AG04450 (cell line): ENCODE results near the gene ITGB2. TPM values are rescaled to one million over a fixed set of nuclear protein-coding genes. Genes with fewer than 3 reads are reported as not detected.

Experiments used
- CTCF ChIA-PET: fragments of 300-600, 350-600 bp; formaldehyde crosslinking; extraction: SDS; loops from one replicate; lab custom pipeline; 2022; ENCODE audit warnings: antibody characterized with exemption, inconsistent platforms; lab: Charles Lee
- POLR2A ChIA-PET: fragments of 350-600 bp; formaldehyde crosslinking; extraction: SDS; loops from one replicate; lab custom pipeline; 2021; ENCODE audit warnings: antibody characterized with exemption, inconsistent platforms; lab: Yijun Ruan, JAX
- DNase-seq: peaks from one replicate; pipeline ENCODE4 v3.0.0-alpha.2; 2011; ENCODE audit warnings: low read depth, low spot score
- H3K27ac ChIP-seq: one replicate; pipeline ENCODE4 v1.5.1; 2012; ENCODE audit warnings: low read depth, low read length, control low read depth
- H3K27me3 ChIP-seq: one replicate; pipeline ENCODE4 v1.6.0; 2012; ENCODE audit warnings: low read length; ENCODE audit not compliant: control insufficient read depth, insufficient read depth
- H3K4me3 ChIP-seq: 2 replicates; pipeline ENCODE4 v1.5.1; 2011; ENCODE audit warnings: mild to moderate bottlenecking, low read depth, low read length, control low read depth
- H3K9me3 ChIP-seq: 2 replicates; pipeline ENCODE4 v1.5.1; 2012; ENCODE audit warnings: low read length; ENCODE audit not compliant: control insufficient read depth, insufficient read depth
- CTCF ChIP-seq: IDR thresholded peaks from 2 replicates; pipeline ENCODE4 v1.5.1; 2011; ENCODE audit warnings: low read depth, low read length, control low read depth, inconsistent platforms
- polyA plus RNA-seq: library from polyadenylated mRNA; depleted of rRNA; stranded (reverse); fragments of >200 nt; gene quantifications from 2 replicates; pipeline ENCODE4 v1.2.3, GENCODE V29; 2011

ITGB2 gene
- polyA plus RNA-seq, 1 experiment = 0.04 TPM

DNA sequence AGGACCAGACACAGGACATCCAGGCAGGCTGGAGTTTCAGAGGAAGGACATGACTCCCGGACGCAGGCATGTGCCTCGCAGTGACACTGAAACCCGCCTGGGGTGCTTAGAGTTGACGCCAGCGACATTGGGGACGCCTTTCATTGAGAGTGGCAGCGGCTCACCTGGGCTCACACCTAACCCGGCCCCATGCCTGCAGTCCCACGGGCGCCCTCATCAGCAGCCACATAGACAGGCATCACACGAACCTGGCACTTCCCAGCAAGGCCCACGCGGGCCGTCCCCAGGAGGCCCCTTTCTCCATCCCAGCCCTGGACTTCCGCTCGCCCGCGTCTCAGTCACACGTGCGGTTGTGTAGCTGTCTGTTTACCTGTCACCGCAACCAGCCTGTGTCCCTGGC lies 17.0 kb downstream of the ITGB2 start:
- DNase-seq = no peak
- CTCF ChIA-PET = no interaction called here
- H3K27ac ChIP-seq = no peak overlapping the region
- H3K9me3 ChIP-seq = peaks cover 11% of the 10 kb centered on the region; the same call in 1 of the 2 replicates
- no peak for TF ChIP-seq CTCF
- POLR2A ChIA-PET = no interaction called here
- H3K27me3 ChIP-seq = peaks cover 58% of the 10 kb centered on the region
- H3K4me3 ChIP-seq = no peak overlapping the region

DNA sequence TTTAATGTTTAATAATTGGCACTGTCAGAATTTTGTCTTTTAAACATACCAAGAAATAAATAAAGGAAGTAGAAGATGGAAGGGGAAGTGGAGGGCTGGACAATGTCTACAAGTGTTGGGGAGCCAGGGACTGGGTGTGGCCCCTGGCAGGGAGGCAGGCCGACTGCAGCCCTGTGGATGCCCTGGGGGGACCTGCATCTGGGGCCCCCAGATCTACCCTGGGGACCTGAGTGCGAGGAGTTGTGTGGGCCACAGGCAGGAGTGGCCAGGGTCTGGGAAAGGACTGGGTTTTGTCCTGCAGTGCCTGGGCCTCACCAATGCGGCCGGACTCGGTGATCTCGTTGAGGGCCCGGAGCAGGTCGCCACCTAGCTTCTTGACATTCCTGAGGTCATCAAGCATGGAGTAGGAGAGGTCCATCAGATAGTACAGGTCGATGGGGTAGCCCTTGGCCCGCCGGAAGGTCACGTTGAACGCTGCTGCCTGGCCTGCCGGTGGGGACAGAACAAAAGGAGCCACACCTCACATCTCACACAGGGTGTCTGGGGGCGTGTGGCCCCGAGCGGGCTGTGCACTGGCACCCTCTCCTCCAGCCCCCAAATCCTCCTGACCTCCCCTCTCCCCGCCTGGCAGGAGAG lies 17.5 kb downstream of the ITGB2 start:
- no peak for TF ChIP-seq CTCF
- DNase-seq = no peak
- ChIA-PET POLR2A (no interaction called here), CTCF (no interaction called here)
- Histone ChIP-seq H3K27ac (no peak overlapping the region), H3K9me3 (peaks cover 11% of the 10 kb centered on the region; the same call in 1 of the 2 replicates), H3K4me3 (no peak overlapping the region), H3K27me3 (peaks cover 55% of the 10 kb centered on the region)

DNA sequence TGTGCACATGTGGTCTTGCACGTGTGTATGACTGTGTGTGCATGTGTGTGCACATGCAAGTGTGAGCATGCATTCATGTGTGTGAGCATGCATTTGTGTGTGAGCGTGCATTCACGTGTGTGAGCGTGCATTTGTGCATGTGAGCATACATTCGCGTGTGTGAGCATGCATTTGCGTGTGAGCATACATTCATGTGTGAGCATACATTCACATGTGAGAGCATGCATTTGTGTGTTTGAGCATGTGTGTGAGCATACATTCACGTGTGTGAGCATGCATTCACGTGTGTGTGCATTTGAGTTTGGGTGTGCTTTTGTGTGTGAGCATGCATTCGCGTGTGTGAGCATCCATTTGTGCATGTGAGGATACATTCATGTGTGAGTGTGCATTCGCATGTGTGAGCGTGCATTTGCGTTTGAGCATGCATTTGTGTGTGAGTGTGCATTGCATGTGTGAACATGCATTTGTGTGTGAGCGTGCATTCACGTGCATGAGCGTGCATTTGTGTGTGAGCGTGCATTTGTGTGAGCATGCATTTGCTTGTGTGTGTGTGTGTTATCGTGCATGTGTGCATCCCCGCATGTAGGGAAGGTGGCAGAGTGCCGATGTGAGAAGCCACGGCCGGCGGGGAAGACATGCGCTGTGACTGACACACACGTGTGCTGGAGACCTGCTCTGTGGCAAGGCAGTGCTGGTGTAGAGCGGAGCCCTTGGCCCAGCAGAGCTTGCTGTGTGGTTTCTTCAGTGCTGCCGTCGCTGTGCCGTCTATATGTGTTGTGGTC lies 18.2 kb downstream of the ITGB2 start:
- no peak for DNase-seq
- no peak overlapping the region for H3K27ac ChIP-seq
- H3K9me3 ChIP-seq = peaks cover 14% of the 10 kb centered on the region; the same call in 1 of the 2 replicates
- ChIA-PET CTCF (no interaction called here), POLR2A (no interaction called here)
- TF ChIP-seq CTCF = no peak
- H3K4me3 ChIP-seq = no peak overlapping the region
- H3K27me3 ChIP-seq = peaks cover 54% of the 10 kb centered on the region

DNA sequence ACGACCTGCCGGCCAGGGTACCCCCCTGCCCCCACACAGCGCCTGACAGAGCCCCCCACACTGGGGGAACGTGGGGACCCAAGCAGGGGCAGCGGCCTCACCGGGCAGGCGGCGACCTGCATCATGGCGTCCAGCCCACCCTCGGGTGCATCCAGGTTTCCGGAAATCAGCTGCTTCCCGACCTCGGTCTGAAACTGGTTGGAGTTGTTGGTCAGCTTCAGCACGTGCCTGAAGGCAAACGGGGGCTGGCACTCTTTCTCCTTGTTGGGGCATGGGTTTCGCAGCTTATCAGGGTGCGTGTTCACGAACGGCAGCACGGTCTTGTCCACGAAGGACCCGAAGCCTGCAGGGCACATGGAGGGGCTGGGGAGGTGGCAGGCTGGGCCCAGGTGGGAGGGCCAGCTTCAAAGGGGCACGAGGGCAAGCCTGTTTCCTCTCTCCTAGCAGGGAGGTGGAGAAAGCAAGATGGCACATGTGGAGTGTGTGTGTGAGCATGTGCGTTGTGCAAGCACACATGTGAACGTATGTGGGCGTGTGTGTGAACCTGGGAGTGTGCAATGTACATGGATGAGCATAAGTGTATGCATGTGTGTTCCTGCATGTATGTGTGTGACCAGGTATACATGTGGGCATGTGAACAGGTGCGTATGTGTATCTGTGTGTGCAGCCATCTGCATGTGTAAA lies 19.2 kb downstream of the ITGB2 start:
- ChIA-PET CTCF (no interaction called here), POLR2A (no interaction called here)
- Histone ChIP-seq H3K9me3 (peaks cover 17% of the 10 kb centered on the region; the same call in 1 of the 2 replicates), H3K27ac (no peak overlapping the region), H3K27me3 (peaks cover 46% of the 10 kb centered on the region), H3K4me3 (no peak overlapping the region)
- DNase-seq = no peak
- TF ChIP-seq CTCF = no peak
